Endothelial cell of hepatic sinusoid (primary cell): Measurements from ENCODE around the gene OGDHL.
"Not testable (repeated sequence)": the region's sequence is repeated elsewhere in the genome, so short reads cannot be mapped to it uniquely, and the experiment has no call there.

ENCODE experiments used
- in situ Hi-C: cut with HindIII; loops from 2 replicates; pipeline ENCODE4 v1.10.0; 2017; ENCODE audit warnings: low sequenced_read_pairs

Gene OGDHL

GRCh38 chr10:49761789-49762565 is at the start of gene OGDHL:
Gene OGDHL (minus strand): TSS chr10:49762323. CDS start chr10:49758592, 3,731 bp downstream.
- in situ Hi-C loops = no loop called here

GRCh38 chr10:49803988-49804387 is 41.9 kb upstream of the OGDHL start:
- in situ Hi-C loops = no loop called here

- in situ Hi-C loops = no loop called here
These were observed 36.2 kb upstream of the OGDHL start for GRCh38 chr10:49798275-49798674.

- in situ Hi-C loops = no loop called here
These were observed 29.0 kb upstream of the OGDHL start for GRCh38 chr10:49791100-49791499.

GRCh38 chr10:49784681-49785080 is 22.6 kb upstream of the OGDHL start:
- in situ Hi-C loops = no loop called here

GRCh38 chr10:49783645-49784044 is 21.5 kb upstream of the OGDHL start:
- in situ Hi-C loops = no loop called here

- in situ Hi-C loops = no loop called here
These were observed 19.1 kb upstream of the OGDHL start for GRCh38 chr10:49781247-49781646.

GRCh38 chr10:49778197-49778596 is 16.1 kb upstream of the OGDHL start:
- in situ Hi-C loops = no loop called here

- in situ Hi-C loops = no loop called here
These were observed 14.7 kb upstream of the OGDHL start for GRCh38 chr10:49776851-49777250.

- in situ Hi-C loops = no loop called here
These were observed 12.9 kb upstream of the OGDHL start for GRCh38 chr10:49775014-49775413.

- in situ Hi-C loops = not testable (repeated sequence)
These were observed 10.8 kb upstream of the OGDHL start for GRCh38 chr10:49772944-49773343.

- in situ Hi-C loops = not testable (repeated sequence)
These were observed 8.9 kb upstream of the OGDHL start for GRCh38 chr10:49771046-49771445.

- in situ Hi-C loops = no loop called here
These were observed 7.6 kb upstream of the OGDHL start for GRCh38 chr10:49769692-49770091.

GRCh38 chr10:49768731-49769130 is 6.6 kb upstream of the OGDHL start:
- in situ Hi-C loops = no loop called here

- in situ Hi-C loops = no loop called here
These were observed 6.2 kb upstream of the OGDHL start for GRCh38 chr10:49768329-49768728.

GRCh38 chr10:49767752-49768151 is 5.6 kb upstream of the OGDHL start:
- in situ Hi-C loops = no loop called here

- in situ Hi-C loops = no loop called here
These were observed 4.4 kb upstream of the OGDHL start for GRCh38 chr10:49766484-49766883.

- in situ Hi-C loops = no loop called here
These were observed 399 bp upstream of the OGDHL start for GRCh38 chr10:49762566-49762877.

- in situ Hi-C loops = no loop called here
These were observed 828 bp downstream of the OGDHL start for GRCh38 chr10:49761201-49761788.

- in situ Hi-C loops = no loop called here
These were observed 1.3 kb downstream of the OGDHL start for GRCh38 chr10:49760789-49761188.

GRCh38 chr10:49759787-49760551 is 2.2 kb downstream of the OGDHL start:
- in situ Hi-C loops = no loop called here
